ENCODE measurements around the gene PTGDS. TPM values are rescaled to one million over a fixed set of nuclear protein-coding genes. Genes with fewer than 3 reads are reported as not detected.

PTGDS gene
- total RNA-seq, 2 experiments from 2014 or later, result not detected

- ATAC-seq (no peak), DNase-seq (no peak)
- Mint-ChIP-seq H3K4me1 (peaks cover 19% of the 10 kb centered on the region), H3K27ac (no peak overlapping the region), H3K9me3 (ENCODE audit: low read depth) (peaks cover 3% of the 10 kb centered on the region), H3K27me3 (no peaks in the 10 kb centered on the region), H3K36me3 (ENCODE audit: low read depth) (no peaks in the 10 kb centered on the region), H3K4me3 (no peak overlapping the region)
- POLR2A ChIA-PET, result no interaction called here
- intact Hi-C loops (cut with DNase I, micrococcal nuclease), result no loop called here
- CTCF ChIA-PET, result interaction anchor here (0.6 kb wide), 1 partner anchor 15 kb away, joined by 3 read pairs; no protein-coding TSS in a partner anchor
These were observed 16.4 kb upstream of the PTGDS start for GRCh38 chr9:136960938-136961275.

DNA sequence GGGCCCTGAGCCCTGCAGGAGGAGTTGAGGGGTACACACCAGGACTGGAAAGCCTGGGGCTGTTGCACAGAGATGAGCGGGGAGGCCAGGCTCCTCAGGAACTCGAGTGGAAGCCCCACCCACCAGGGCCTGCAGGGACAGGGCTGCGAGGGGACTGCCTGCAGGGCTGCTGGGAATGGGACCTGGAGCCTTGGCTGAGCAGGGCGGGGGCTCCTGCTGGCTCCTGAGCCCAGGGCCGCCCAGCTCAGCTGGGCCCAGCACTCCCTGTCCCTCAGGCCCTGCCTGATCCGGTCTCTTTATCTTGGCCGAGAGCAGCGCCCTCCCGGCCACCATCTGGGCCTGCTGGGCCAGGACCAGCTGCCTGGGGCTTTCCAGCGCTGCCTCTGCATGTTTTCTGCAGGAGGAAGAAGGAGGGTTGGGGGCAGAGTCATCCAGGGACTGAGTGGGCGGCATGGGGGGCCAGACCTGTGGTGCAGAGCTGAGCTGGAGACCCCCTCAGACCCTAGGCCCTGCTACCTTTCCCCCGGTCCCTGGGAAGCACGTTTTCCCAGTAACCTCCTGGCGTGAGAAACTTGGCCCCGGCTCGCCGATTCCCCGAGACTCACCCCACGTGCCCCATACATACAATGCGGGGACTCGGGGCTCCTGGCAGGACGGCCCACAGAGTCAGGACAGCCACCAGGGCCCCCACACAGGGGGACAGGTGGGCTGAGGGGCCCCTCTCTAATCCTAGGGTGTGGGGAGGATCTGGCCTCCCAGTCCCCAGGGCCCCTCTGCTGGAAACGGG, 15.8 kb upstream of the PTGDS start:
- peaks cover 24% of the 10 kb centered on the region for H3K4me1 Mint-ChIP-seq
- ChIA-PET CTCF (interaction anchor here (1.0 to 1.7 kb wide), 2 partner anchors 67 to 74 kb away, joined by 5 read pairs; no protein-coding TSS in a partner anchor), POLR2A (no interaction called here)
- H3K9me3 Mint-ChIP-seq (ENCODE audit: low read depth), result peaks cover 3% of the 10 kb centered on the region
- H3K27me3 Mint-ChIP-seq, result no peaks in the 10 kb centered on the region
- no peak overlapping the region for H3K27ac Mint-ChIP-seq
- intact Hi-C loops (cut with DNase I, micrococcal nuclease), result no loop called here
- no peak overlapping the region for H3K4me3 Mint-ChIP-seq
- ATAC-seq (no peak), DNase-seq (no peak)
- no peaks in the 10 kb centered on the region for H3K36me3 Mint-ChIP-seq (ENCODE audit: low read depth)

DNA sequence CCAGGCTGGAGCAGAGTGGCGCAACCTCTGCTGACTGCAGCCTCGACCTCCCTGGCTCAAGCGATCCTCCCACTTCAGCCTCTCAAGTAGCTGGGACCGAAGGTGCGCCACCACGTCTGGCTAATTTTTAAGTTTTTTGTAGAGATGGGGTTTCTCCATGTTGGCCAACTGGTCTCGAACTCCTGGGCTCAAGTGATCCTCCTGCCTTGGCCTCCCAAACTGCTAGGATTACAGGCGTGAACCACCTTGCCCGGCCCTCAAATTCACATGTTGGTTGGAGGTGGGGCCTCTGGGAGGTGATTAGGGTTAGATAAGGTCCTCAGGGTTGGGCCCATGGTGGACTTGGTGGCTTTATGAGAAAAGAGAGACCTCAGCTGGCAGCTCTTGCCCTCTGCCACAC, 15.1 kb upstream of the PTGDS start:
- no peaks in the 10 kb centered on the region for H3K27me3 Mint-ChIP-seq
- H3K4me1 Mint-ChIP-seq, result peaks cover 24% of the 10 kb centered on the region
- ChIA-PET CTCF (interaction anchor here (1.0 to 1.7 kb wide), 2 partner anchors 67 to 73 kb away, joined by 5 read pairs; no protein-coding TSS in a partner anchor), POLR2A (no interaction called here)
- no peaks in the 10 kb centered on the region for H3K9me3 Mint-ChIP-seq (ENCODE audit: low read depth)
- ATAC-seq, result no peak
- no peak for DNase-seq
- no peak overlapping the region for H3K27ac Mint-ChIP-seq
- intact Hi-C loops (cut with DNase I, micrococcal nuclease), result no loop called here
- no peaks in the 10 kb centered on the region for H3K36me3 Mint-ChIP-seq (ENCODE audit: low read depth)
- no peak overlapping the region for H3K4me3 Mint-ChIP-seq

DNA sequence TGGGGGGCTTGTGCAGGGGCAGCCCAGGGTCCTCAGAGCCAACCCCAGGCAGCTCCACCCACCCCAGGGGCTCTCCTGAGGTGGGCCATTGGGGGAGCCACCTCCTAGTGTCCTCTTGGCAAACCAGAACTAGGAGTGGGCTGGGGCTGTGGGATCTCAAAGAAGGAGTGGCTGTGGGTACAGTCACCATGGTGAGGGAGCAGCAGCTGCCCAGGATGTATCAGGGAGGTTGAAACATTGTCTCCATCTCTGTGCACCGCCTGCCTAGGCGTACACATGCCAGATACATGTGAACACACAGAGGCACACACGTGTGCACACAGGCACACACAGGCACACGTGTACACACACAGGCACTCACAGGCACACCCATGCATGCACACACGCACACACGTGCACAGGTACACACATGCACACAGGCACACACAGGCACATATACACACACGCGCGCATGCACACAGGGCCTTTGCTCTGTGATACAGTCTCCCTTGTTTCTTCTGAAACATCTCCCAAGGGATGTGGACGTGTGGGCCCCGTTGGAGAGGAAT, 14.5 kb upstream of the PTGDS start:
- CTCF ChIA-PET, result interaction anchor here (1.0 to 1.7 kb wide), 2 partner anchors 66 to 73 kb away, joined by 5 read pairs; no protein-coding TSS in a partner anchor
- DNase-seq (no peak), ATAC-seq (no peak)
- Mint-ChIP-seq H3K9me3 (ENCODE audit: low read depth) (no peaks in the 10 kb centered on the region), H3K27me3 (no peaks in the 10 kb centered on the region), H3K36me3 (ENCODE audit: low read depth) (no peaks in the 10 kb centered on the region), H3K4me1 (peaks cover 24% of the 10 kb centered on the region), H3K4me3 (no peak overlapping the region), H3K27ac (no peak overlapping the region)
- POLR2A ChIA-PET, result no interaction called here
- intact Hi-C loops (cut with DNase I, micrococcal nuclease), result no loop called here

- H3K27ac Mint-ChIP-seq, result no peak overlapping the region
- ChIA-PET POLR2A (no interaction called here), CTCF (interaction anchor here (0.5 kb wide), 1 partner anchor 125 kb away, joined by 3 read pairs; no protein-coding TSS in a partner anchor)
- peaks cover 24% of the 10 kb centered on the region for H3K4me1 Mint-ChIP-seq
- DNase-seq (no peak), ATAC-seq (no peak)
- H3K27me3 Mint-ChIP-seq, result no peaks in the 10 kb centered on the region
- H3K4me3 Mint-ChIP-seq, result no peak overlapping the region
- H3K9me3 Mint-ChIP-seq (ENCODE audit: low read depth), result no peaks in the 10 kb centered on the region
- H3K36me3 Mint-ChIP-seq (ENCODE audit: low read depth), result no peaks in the 10 kb centered on the region
- intact Hi-C loops (cut with DNase I, micrococcal nuclease), result no loop called here
These were observed 14.0 kb upstream of the PTGDS start for GRCh38 chr9:136963341-136963740.

GRCh38 chr9:136963751-136964150, 13.6 kb upstream of the PTGDS start:
- H3K4me3 Mint-ChIP-seq, result no peak overlapping the region
- no peaks in the 10 kb centered on the region for H3K27me3 Mint-ChIP-seq
- no peak for DNase-seq
- intact Hi-C loops (cut with DNase I, micrococcal nuclease), result no loop called here
- H3K4me1 Mint-ChIP-seq, result peaks cover 24% of the 10 kb centered on the region
- H3K9me3 Mint-ChIP-seq (ENCODE audit: low read depth), result no peaks in the 10 kb centered on the region
- no peak for ATAC-seq
- no peaks in the 10 kb centered on the region for H3K36me3 Mint-ChIP-seq (ENCODE audit: low read depth)
- no peak overlapping the region for H3K27ac Mint-ChIP-seq
- ChIA-PET CTCF (interaction anchor here (0.5 kb wide), 1 partner anchor 125 kb away, joined by 3 read pairs; no protein-coding TSS in a partner anchor), POLR2A (no interaction called here)

GRCh38 chr9:136964171-136964689, 13.1 kb upstream of the PTGDS start:
- POLR2A ChIA-PET, result no interaction called here
- H3K4me1 Mint-ChIP-seq, result peaks cover 24% of the 10 kb centered on the region

GRCh38 chr9:136964833-136965422, 12.4 kb upstream of the PTGDS start:
- Mint-ChIP-seq H3K4me3 (no peak overlapping the region), H3K27me3 (no peaks in the 10 kb centered on the region), H3K9me3 (ENCODE audit: low read depth) (no peaks in the 10 kb centered on the region), H3K27ac (no peak overlapping the region), H3K36me3 (ENCODE audit: low read depth) (no peaks in the 10 kb centered on the region), H3K4me1 (peaks cover 24% of the 10 kb centered on the region)
- ATAC-seq (no peak), DNase-seq (no peak)
- intact Hi-C loops (cut with DNase I, micrococcal nuclease), result no loop called here
- CTCF ChIA-PET, result interaction anchor here (0.5 to 1.2 kb wide), 2 partner anchors 29 to 426 kb away, joined by 3 to 4 read pairs; no protein-coding TSS in a partner anchor
- POLR2A ChIA-PET, result no interaction called here

More at GRCh38 chr9:136964171-136964689, 13.1 kb upstream of the PTGDS start:
- CTCF ChIA-PET, result no interaction called here
- no peak overlapping the region for H3K4me3 Mint-ChIP-seq
- H3K27me3 Mint-ChIP-seq, result no peaks in the 10 kb centered on the region
- no peaks in the 10 kb centered on the region for H3K36me3 Mint-ChIP-seq (ENCODE audit: low read depth)
- no peak for ATAC-seq
- no peak for DNase-seq
- intact Hi-C loops (cut with DNase I, micrococcal nuclease), result no loop called here
- no peak overlapping the region for H3K27ac Mint-ChIP-seq
- H3K9me3 Mint-ChIP-seq (ENCODE audit: low read depth), result no peaks in the 10 kb centered on the region

DNA sequence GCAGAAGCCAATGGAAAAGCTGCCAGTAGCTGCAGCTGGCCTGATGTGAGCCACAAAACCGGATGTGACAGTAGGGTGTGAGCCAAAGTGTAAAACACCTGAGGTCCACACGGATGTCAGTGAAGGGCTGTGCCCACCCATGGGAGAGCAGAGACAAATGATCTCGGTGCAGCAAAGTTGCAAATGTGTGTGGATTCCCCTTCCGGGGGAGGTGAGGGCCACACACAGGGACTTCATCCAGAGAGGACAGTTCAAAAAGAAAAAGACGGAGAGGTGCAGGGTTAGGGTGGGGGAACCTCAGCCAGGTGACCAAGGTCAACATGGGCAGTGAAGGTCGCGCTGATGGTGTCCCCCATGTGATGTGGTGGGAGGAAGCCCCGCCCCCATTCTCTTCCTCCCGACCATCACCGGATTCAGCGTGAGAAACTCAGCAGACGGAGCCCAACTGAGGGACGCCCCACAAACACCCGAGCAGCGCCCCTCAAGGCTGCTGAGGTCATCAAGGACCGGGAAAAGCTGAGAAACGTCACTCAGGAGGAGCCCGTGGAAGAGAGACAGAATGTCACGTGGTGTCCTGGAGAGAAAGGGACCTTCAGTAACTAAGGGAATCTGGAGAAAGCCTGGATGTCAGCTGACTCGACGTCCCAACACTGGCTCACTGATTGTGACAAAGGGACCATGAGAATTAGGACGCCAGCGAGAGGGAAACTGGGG, 11.4 kb upstream of the PTGDS start:
- ATAC-seq, result peak; percentile 66

DNA sequence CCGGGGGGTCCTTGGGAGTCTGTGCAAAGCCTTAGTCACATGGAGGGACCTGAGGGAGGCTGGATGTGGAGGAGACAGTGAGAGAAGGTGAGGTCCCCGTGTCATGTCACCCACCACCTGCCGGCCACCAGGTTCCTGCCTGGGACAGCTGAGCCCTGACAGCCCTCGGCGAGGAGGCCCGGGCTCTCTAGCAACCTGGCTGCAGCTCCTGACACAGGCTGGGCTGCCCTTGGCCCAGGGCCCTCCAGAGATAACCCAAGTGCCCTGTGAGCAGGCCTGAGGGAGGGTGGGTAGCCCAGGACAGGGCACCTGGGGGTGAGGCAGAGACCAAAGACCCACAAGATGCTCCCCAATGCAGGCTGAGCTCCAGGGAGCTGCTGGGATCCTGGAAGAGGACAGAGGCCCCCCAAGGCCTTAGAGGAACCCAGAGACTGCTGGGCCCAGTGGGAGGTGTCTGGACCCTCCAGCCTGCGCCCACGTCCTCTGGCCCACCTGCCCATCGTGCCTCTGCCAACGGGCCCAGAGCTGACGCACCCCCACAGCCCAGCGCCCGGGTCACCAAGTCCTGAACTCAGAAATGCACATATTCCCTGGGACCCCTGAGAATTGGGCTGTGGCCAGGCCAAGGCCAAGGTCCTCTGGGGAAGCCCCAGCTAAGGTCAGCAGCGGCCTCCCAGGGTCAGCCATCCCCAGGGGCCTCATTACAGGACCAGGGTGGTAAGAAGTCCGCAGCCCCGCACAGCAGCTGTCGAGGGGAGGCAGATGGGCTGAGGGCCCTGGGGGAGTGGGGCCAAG, 8.8 kb upstream of the PTGDS start:
- no peaks in the 10 kb centered on the region for H3K27me3 Mint-ChIP-seq
- CTCF ChIA-PET, result no interaction called here
- POLR2A ChIA-PET, result no interaction called here
- DNase-seq, result no peak
- intact Hi-C loops (cut with DNase I, micrococcal nuclease), result no loop called here
- no peak for ATAC-seq
- H3K27ac Mint-ChIP-seq, result no peak overlapping the region
- peaks cover 15% of the 10 kb centered on the region for H3K4me1 Mint-ChIP-seq
- H3K36me3 Mint-ChIP-seq (ENCODE audit: low read depth), result no peaks in the 10 kb centered on the region
- H3K4me3 Mint-ChIP-seq, result no peak overlapping the region
- H3K9me3 Mint-ChIP-seq (ENCODE audit: low read depth), result no peaks in the 10 kb centered on the region

More for the DNA sequence above, 11.4 kb upstream of the PTGDS start:
- ChIA-PET POLR2A (no interaction called here), CTCF (interaction anchor here (0.6 to 1.2 kb wide), 4 partner anchors 18 to 124 kb away, joined by 3 to 4 read pairs (median 3); partner anchors contain the start of gene AJM1)
- H3K4me1 Mint-ChIP-seq, result peaks cover 20% of the 10 kb centered on the region
- DNase-seq, result peak; percentile 42
- H3K27ac Mint-ChIP-seq, result peak overlapping the region; percentile 68
- no peaks in the 10 kb centered on the region for H3K36me3 Mint-ChIP-seq (ENCODE audit: low read depth)
- H3K27me3 Mint-ChIP-seq, result no peaks in the 10 kb centered on the region
- peak overlapping the region; percentile 20 for H3K4me3 Mint-ChIP-seq
- intact Hi-C loops (cut with DNase I, micrococcal nuclease), result no loop called here
- no peaks in the 10 kb centered on the region for H3K9me3 Mint-ChIP-seq (ENCODE audit: low read depth)

DNA sequence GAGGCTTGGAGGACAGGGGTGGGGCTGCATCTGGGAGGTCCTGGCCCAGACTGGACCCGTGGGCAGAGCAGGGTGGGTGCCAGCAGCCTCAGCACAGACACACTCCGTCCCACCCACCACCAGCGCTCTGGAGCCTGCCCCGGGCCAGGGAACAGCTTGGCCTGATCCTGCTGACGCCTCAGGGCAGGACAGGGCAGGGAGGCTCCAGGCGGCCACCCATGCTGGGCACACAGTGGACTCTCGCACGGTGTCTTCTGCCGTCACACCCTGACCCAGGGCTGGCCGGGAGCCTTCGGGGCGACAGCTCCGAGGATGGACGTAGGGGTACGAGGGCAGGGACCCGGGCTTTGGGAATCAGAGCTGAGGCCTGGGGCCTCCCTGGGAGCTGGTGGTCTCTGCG, 8.2 kb upstream of the PTGDS start:
- Mint-ChIP-seq H3K36me3 (ENCODE audit: low read depth) (no peaks in the 10 kb centered on the region), H3K9me3 (ENCODE audit: low read depth) (no peaks in the 10 kb centered on the region), H3K4me3 (no peak overlapping the region), H3K4me1 (peaks cover 15% of the 10 kb centered on the region), H3K27me3 (no peaks in the 10 kb centered on the region), H3K27ac (no peak overlapping the region)
- no peak for ATAC-seq
- CTCF ChIA-PET, result no interaction called here
- POLR2A ChIA-PET, result no interaction called here
- no peak for DNase-seq
- intact Hi-C loops (cut with DNase I, micrococcal nuclease), result no loop called here

All from activated CD4-positive, alpha-beta T cell treated with anti-CD3 and anti-CD28 coated beads for 36 hours (primary cell).